Gastrocnemius medialis (tissue), 4 donors: ENCODE results near the gene SPIRE2. TPM values are rescaled to one million over a fixed set of nuclear protein-coding genes. Genes with fewer than 3 reads are reported as not detected.

Source experiments
- ATAC-seq, 2 donors: fragments of 150-250 bp; one replicate each; pipeline ENCODE4 v1.9.1; 2016
- DNase-seq, 2 donors: peaks; one replicate each; pipeline ENCODE4 v3.0.0-alpha.2; 2019
- H3K27ac ChIP-seq, 4 donors: fragments of 200-600 bp; sonication (generic); 1 replicate in 1 of 4; 2 replicates in 3 of 4; pipeline ENCODE4 v1.5.1; 2016 to 2018; ENCODE audit warnings: mild to moderate bottlenecking in 2 of 4, moderate library complexity in 1 of 4
- H3K27me3 ChIP-seq, 3 donors: fragments of 200-600 bp; sonication (generic) in 2 of 3; 1 replicate in 1 of 3; 2 replicates in 2 of 3; pipeline versions ENCODE4 v1.5.1 to v1.6.0; 2016 to 2019; ENCODE audit warnings: mild to moderate bottlenecking in 1 of 3, moderate library complexity in 1 of 3
- H3K36me3 ChIP-seq, 2 donors: fragments of 200-600 bp; sonication (generic) in 1 of 2; one replicate each; pipeline ENCODE4 v1.5.1; 2017 to 2018
- H3K4me1 ChIP-seq, 2 donors: fragments of 200-600 bp; sonication (generic) in 1 of 2; one replicate each; pipeline ENCODE4 v1.5.1; 2016 to 2017; ENCODE audit warnings: mild to moderate bottlenecking in 2 of 2
- H3K4me3 ChIP-seq, 4 donors: fragments of 200-600 bp; sonication (generic) in 3 of 4; 1 replicate in 1 of 4; 2 replicates in 3 of 4; pipeline ENCODE4 v1.5.1; 2016 to 2019; ENCODE audit warnings: mild to moderate bottlenecking in 2 of 4
- H3K9me3 ChIP-seq, 3 donors: fragments of 200-600 bp; sonication (generic) in 2 of 3; 1 replicate in 1 of 3; 2 replicates in 2 of 3; pipeline ENCODE4 v1.5.1; 2016 to 2019
- POLR2A ChIP-seq, 2 donors: fragments of 450-650 bp; IDR thresholded peaks; one replicate each; pipeline ENCODE4 v1.6.1; 2017; ENCODE audit warnings: antibody characterized with exemption in 2 of 2, mild to moderate bottlenecking in 2 of 2, moderate library complexity in 2 of 2
- in situ Hi-C, 4 donors: fragments of 200-750 bp; cut with MboI; loops; one replicate each; pipeline versions ENCODE4 v1.15.0 to v1.8.0; 2017; ENCODE audit warnings: low sequenced_read_pairs in 4 of 4
- intact Hi-C: fragments of 100-400 bp; cut with DNase I; formaldehyde crosslinking; loops from one replicate; pipeline ENCODE4 v1.15.1; 2023; ENCODE audit warnings: low total_unique reads
- total RNA-seq, 4 donors: library from RNA; depleted of rRNA; stranded (reverse); fragments of >200 nt; gene quantifications; one replicate each; pipeline versions ENCODE4 v1.1.0 to v1.2.3, GENCODE V29; 2016
- TF ChIP-seq, protein P1 (sequence below), 5 experiments: fragments of 450-650 bp in 3 of 5; fragments of 200-600 bp in 2 of 5; sonication (generic) in 2 of 5; IDR thresholded peaks in 4 of 5; conservative IDR thresholded peaks in 1 of 5; 1 replicate in 4 of 5; 2 replicates in 1 of 5; pipeline ENCODE4 v1.5.1; 2016 to 2019; ENCODE audit warnings: antibody characterized with exemption in 5 of 5, mild to moderate bottlenecking in 3 of 5, moderate library complexity in 3 of 5

The SPIRE2 gene
- total RNA-seq, 4 donors from 2014 or later: 0.49 to 1.6 TPM; not detected in 2

DNA sequence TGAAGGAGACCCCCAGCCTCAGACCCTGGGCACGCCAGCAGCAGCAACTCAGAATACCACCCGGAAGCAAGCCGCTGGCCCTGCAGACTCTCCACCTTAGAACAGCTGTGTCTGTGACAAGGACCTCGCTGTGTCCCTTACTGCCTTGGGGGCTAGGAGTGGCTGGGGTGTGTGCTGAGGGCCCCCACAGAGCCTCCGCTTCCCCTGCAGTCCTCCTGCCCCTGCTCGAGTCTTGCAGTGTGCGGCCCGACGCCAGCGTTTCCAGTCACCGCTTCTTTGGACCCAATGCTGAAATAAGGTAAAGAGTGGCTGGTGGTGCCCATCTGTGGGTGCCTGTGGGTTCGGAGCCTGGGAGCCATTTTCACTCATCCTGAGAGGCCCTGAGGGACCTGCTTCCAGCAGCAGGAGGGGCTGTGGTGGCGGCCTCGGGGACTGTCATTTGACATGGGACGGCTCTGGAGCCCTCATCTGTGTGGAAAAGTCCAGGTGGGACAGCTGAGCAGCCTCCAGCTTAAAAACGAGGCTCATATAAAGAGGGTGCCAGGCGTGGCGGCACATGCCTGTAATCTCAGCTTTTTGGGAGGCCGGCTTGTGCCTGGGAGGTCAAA, 75.7 kb downstream of the SPIRE2 start:
- no peaks in the 10 kb centered on the region for H3K4me1 ChIP-seq
- H3K4me3 ChIP-seq: no peak overlapping the region
- H3K27me3 ChIP-seq: no peaks in the 10 kb centered on the region
- no peak overlapping the region for H3K27ac ChIP-seq
- in situ Hi-C loops (no loop called here), intact Hi-C loops (no loop called here)
- H3K9me3 ChIP-seq: no peaks in the 10 kb centered on the region
- no peak for DNase-seq
- no peak for TF ChIP-seq POLR2A (IDR thresholded peaks at IDR 0.05)
- TF ChIP-seq, protein P1, sequence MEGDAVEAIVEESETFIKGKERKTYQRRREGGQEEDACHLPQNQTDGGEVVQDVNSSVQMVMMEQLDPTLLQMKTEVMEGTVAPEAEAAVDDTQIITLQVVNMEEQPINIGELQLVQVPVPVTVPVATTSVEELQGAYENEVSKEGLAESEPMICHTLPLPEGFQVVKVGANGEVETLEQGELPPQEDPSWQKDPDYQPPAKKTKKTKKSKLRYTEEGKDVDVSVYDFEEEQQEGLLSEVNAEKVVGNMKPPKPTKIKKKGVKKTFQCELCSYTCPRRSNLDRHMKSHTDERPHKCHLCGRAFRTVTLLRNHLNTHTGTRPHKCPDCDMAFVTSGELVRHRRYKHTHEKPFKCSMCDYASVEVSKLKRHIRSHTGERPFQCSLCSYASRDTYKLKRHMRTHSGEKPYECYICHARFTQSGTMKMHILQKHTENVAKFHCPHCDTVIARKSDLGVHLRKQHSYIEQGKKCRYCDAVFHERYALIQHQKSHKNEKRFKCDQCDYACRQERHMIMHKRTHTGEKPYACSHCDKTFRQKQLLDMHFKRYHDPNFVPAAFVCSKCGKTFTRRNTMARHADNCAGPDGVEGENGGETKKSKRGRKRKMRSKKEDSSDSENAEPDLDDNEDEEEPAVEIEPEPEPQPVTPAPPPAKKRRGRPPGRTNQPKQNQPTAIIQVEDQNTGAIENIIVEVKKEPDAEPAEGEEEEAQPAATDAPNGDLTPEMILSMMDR (IDR thresholded peaks at IDR 0.05 in 4 of 5, conservative IDR thresholded peaks at IDR 0.05 in 1 of 5): no peak
- peaks cover 0 to 70% of the 10 kb centered on the region in 2 donors for H3K36me3 ChIP-seq
- no peak for ATAC-seq

DNA sequence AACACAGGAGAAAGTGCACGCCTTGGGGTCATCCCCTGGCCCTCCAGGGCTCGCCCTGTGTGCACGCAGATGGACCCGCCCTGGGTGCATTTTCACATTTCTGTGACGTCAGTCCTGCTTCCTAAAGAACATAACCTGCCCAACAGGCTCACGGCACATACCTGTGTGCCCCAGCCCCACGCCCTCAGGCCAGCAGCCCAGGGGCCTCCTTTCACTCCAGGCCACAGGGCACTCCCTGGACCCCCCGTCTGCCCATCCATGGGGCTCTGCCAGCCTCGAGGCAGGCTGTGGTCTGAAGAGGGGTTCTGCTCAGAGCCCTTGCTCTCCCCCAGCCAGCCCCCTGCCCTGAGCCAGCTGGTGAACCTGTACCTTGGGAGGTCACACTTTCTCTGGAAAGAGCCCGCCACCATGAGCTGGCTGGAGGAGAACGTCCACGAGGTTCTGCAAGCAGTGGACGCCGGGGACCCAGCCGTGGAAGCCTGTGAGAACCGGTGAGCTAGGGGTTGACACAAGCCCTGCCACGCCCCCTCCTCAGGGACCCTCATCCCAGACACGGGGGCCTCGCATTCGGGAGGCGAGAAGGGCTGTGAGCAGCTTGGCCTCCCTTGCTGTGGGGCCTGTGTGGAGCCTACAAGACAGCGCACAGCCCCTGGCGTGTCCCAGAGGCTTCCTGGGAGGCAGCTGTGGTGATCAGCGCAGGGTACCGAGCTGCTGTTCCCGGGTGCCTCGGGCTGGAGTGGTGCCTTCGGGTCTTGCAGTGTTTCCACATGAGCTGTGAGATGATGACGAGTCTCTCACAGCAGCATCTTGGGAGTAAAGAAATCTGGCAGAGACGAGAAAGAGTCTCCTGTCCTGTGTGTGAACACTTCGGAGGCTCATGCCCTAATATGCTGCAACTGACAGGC, 76.6 kb downstream of the SPIRE2 start:
- DNase-seq (no peak), ATAC-seq (no peak)
- no peaks in the 10 kb centered on the region for H3K27me3 ChIP-seq
- peaks cover 0 to 62% of the 10 kb centered on the region in 2 donors for H3K36me3 ChIP-seq
- H3K4me3 ChIP-seq: no peak overlapping the region
- no peak overlapping the region for H3K27ac ChIP-seq
- intact Hi-C loops (no loop called here), in situ Hi-C loops (no loop called here)
- H3K4me1 ChIP-seq: no peaks in the 10 kb centered on the region
- no peaks in the 10 kb centered on the region for H3K9me3 ChIP-seq
- no peak for TF ChIP-seq POLR2A (IDR thresholded peaks at IDR 0.05)
- TF ChIP-seq, protein P1 (IDR thresholded peaks at IDR 0.05 in 4 of 5, conservative IDR thresholded peaks at IDR 0.05 in 1 of 5): no peak

DNA sequence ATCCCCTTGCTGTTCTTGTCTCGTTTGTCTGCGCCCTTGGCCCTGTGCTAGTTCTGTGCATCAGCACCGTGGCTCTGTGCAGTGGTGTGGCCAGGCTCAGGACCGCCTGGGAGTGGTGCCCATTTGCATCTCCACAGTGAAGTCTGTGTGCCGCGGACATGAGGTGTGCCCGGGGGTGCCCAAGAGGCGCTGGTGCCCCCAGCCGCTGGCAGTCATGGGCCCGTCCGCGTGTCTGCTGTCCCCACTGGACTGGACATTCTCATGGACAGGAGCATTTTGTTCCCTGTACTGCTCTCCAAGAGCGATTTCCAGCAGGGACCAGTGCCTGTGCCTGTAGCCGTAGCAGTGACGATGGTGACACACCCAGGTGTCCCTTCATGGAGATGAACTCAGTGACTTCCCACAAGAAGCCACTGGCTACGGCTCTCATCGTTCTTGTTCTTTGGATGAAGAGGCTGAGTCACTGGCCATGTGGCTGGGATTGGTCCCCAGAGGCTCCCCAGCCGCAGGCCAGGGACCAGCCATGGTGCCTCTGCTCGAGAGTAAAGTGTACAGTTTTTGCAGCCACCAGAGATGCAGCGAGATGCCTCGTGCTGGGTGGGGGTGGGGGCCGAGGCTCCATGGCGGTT, 77.3 kb downstream of the SPIRE2 start:
- ATAC-seq (no peak), DNase-seq (no peak)
- H3K4me1 ChIP-seq: no peaks in the 10 kb centered on the region
- H3K4me3 ChIP-seq: no peak overlapping the region
- no peaks in the 10 kb centered on the region for H3K9me3 ChIP-seq
- in situ Hi-C loops: no loop called here
- no peak overlapping the region for H3K27ac ChIP-seq
- intact Hi-C loops: no loop called here
- no peak for TF ChIP-seq POLR2A (IDR thresholded peaks at IDR 0.05)
- TF ChIP-seq, protein P1 (IDR thresholded peaks at IDR 0.05 in 4 of 5, conservative IDR thresholded peaks at IDR 0.05 in 1 of 5): no peak
- H3K27me3 ChIP-seq: no peaks in the 10 kb centered on the region
- H3K36me3 ChIP-seq: peaks cover 0 to 55% of the 10 kb centered on the region in 2 donors

DNA sequence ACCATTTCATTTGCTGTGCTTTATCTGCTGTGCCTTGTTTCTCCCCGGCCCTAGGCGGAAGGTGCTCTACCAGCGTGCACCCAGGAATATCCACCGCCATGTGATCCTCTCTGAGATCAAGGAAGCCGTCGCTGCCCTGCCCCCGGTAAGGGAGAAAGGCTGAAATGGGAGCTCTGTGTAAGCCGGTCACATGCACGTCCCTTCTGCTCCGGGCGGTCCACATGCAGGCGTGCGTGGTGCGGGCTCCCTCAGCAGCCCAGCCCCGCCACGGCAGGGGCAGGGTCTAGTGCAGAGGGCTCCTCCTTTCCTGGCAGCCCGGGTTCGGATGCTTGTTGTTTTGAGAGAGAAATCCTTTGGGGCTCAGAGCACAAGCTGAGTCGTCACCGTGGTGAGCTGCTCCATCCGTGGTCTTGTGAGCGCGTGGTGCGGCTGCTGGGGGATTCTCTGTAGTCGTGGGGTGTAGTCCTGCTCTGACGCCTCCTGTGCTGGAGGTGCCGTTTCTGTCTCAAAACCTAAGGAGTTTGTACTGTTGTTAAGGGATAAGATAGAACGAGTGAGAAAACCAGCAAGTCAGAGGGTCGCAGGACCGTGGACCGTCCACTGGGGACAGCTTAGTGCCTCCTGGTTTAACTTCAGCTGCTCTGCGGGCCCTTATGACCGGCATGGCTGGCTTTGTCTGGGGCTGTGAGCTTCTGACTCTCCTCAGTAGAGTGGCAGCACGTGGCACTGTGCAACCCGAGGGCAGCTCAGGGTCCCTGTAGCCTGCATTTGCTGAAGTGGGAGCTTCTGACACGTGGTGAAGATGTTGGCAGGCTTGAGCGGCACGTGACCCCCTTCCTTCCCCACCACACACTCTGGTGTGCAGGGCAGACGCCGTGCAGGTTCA, 78.1 kb downstream of the SPIRE2 start:
- DNase-seq (no peak), ATAC-seq (no peak)
- intact Hi-C loops: no loop called here
- in situ Hi-C loops: no loop called here
- Histone ChIP-seq H3K9me3 (no peaks in the 10 kb centered on the region), H3K27ac (no peak overlapping the region), H3K4me1 (no peaks in the 10 kb centered on the region), H3K27me3 (no peaks in the 10 kb centered on the region), H3K4me3 (no peak overlapping the region), H3K36me3 (peaks cover 0 to 49% of the 10 kb centered on the region in 2 donors)
- TF ChIP-seq POLR2A (IDR thresholded peaks at IDR 0.05): no peak
- TF ChIP-seq, protein P1 (IDR thresholded peaks at IDR 0.05 in 4 of 5, conservative IDR thresholded peaks at IDR 0.05 in 1 of 5): no peak
